Measurements from ENCODE around the gene PTPRC.

GRCh38 chr1:198629610-198630009 lies 9.2 kb upstream of the PTPRC start:
- TF ChIP-seq TAF1 (IDR thresholded peaks at IDR 0.05; ENCODE audit: low read depth) (no peak), REST (IDR thresholded peaks at IDR 0.05; ENCODE audit: low read depth) (no peak), CEBPB (IDR thresholded peaks at IDR 0.05) (no peak), EP300 (IDR thresholded peaks at IDR 0.05; ENCODE audit: borderline replicate concordance) (no peak), RAD21 (IDR thresholded peaks at IDR 0.05; ENCODE audit: low read depth) (no peak), MAX (IDR thresholded peaks at IDR 0.05) (no peak)

Data from Ishikawa (cell line).